Body of pancreas (tissue), 4 donors: ENCODE results near the gene LSG1.

Experiments
- POLR2A ChIP-seq, 3 donors: fragments of 450-650 bp; IDR thresholded peaks; one replicate each; pipeline ENCODE4 v1.6.1; 2016; ENCODE audit warnings: antibody characterized with exemption in 3 of 3, mild to moderate bottlenecking in 2 of 3
- TF ChIP-seq, protein P1 (sequence below), 7 experiments: fragments of 450-650 bp in 4 of 7; fragments of 200-600 bp in 3 of 7; sonication (generic) in 3 of 7; IDR thresholded peaks; one replicate each; pipeline ENCODE4 v1.5.1; 2016 to 2019; ENCODE audit warnings: antibody characterized with exemption in 7 of 7

DNA sequence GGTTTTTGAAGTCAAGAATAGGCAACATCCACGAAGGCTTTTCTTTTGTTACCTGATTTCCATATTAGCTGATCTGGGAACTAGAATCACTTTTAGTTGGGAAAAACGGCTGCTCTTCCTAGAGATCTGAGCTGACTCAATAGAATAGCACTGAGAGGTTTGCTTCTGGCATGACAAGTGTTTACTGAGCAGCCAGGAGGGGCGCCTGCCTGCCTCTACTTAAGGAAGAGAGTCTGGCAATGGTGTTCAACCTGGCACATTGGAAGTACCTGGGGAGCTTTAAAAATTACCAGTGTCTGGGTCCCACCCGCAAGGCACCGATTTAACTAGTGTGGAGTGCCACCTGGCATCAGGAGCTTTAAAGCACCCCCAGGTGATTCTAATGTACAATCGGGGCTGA lies 48.1 kb upstream of the LSG1 start:
- TF ChIP-seq, protein P1, sequence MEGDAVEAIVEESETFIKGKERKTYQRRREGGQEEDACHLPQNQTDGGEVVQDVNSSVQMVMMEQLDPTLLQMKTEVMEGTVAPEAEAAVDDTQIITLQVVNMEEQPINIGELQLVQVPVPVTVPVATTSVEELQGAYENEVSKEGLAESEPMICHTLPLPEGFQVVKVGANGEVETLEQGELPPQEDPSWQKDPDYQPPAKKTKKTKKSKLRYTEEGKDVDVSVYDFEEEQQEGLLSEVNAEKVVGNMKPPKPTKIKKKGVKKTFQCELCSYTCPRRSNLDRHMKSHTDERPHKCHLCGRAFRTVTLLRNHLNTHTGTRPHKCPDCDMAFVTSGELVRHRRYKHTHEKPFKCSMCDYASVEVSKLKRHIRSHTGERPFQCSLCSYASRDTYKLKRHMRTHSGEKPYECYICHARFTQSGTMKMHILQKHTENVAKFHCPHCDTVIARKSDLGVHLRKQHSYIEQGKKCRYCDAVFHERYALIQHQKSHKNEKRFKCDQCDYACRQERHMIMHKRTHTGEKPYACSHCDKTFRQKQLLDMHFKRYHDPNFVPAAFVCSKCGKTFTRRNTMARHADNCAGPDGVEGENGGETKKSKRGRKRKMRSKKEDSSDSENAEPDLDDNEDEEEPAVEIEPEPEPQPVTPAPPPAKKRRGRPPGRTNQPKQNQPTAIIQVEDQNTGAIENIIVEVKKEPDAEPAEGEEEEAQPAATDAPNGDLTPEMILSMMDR (IDR thresholded peaks at IDR 0.05): no peak
- TF ChIP-seq POLR2A (IDR thresholded peaks at IDR 0.05): no peak
